ENCODE data around the gene CHRNA5. TPM values are rescaled to one million over a fixed set of nuclear protein-coding genes. Genes with fewer than 3 reads are reported as not detected.

The CHRNA5 gene
- total RNA-seq, 1 donor from 2014 or later = 2.2 TPM

DNA sequence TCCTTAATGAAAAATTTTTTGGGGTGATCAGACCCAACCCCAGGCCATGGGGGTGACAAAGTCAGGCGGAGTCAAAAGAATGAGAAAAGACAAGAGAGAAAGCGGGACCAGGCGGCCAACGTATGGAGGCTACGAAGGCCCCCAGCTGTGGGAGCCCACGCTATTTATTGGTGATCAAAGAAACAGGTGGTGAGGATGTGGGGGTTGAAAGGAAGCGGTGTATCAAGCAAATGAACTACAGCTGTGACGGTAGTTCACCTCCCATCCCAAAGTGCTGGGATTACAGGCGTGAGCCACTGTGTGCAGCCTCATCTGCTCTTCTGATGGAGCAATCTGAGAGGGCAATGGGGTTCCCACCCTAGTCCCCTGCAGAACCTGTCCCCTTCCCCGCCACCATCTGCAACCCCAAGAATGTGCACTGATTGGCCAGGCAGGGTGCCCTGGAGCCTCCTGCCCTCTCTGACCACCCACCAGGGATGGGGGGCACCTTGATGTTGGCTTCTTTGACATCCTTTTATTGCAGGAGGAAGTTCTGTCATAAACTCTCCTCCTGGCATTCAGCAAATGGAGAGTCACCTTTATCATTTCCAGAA, 56.6 kb downstream of the CHRNA5 start:
- TF ChIP-seq, protein P1, sequence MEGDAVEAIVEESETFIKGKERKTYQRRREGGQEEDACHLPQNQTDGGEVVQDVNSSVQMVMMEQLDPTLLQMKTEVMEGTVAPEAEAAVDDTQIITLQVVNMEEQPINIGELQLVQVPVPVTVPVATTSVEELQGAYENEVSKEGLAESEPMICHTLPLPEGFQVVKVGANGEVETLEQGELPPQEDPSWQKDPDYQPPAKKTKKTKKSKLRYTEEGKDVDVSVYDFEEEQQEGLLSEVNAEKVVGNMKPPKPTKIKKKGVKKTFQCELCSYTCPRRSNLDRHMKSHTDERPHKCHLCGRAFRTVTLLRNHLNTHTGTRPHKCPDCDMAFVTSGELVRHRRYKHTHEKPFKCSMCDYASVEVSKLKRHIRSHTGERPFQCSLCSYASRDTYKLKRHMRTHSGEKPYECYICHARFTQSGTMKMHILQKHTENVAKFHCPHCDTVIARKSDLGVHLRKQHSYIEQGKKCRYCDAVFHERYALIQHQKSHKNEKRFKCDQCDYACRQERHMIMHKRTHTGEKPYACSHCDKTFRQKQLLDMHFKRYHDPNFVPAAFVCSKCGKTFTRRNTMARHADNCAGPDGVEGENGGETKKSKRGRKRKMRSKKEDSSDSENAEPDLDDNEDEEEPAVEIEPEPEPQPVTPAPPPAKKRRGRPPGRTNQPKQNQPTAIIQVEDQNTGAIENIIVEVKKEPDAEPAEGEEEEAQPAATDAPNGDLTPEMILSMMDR (IDR thresholded peaks at IDR 0.05; ENCODE audit: borderline replicate concordance) = no peak
- no peak overlapping the region for H3K4me3 ChIP-seq
- intact Hi-C loops (cut with micrococcal nuclease) = no loop called here
- H3K36me3 ChIP-seq = no peaks in the 10 kb centered on the region
- H3K27me3 ChIP-seq (ENCODE audit: low read depth) = peaks cover 78% of the 10 kb centered on the region
- peaks cover 24% of the 10 kb centered on the region for H3K4me1 ChIP-seq
- H3K27ac ChIP-seq (replicated peaks) = no peak overlapping the region
- DNase-seq = no peak
- no peaks in the 10 kb centered on the region for H3K9me3 ChIP-seq (replicated peaks)

DNA sequence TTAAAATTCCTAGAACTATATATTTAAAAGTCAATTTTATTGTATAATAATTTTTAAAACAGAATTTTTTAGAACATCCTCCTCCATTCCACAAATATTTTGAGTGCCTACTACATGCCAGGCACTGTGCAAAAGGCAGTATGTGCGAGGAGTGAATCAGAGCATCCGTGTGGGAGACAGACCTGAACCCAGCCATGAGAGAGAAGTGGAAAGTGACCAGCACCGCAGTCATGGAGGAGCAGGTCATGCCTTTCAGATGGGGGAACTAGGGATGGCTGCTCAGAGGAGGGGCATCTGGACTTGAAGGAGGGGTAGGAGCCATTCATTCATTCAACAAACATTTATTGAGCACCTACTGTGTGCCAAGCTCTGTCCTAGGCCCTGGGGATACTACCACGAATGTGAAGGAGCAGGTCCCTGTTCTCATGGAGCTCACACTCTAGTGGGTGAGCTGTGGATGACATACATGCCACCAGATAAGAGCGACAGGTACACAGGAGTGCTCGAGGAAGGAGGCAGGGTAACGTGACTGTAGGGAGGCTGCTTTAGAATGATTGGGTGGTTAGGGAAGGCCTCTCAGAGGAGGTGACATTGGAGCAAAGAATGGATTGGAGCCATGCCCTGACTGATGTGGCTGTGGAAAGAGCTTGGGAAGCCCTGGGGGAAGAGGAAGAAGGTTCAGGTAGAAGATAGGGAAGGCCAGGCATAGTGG, 58.6 kb downstream of the CHRNA5 start:
- TF ChIP-seq, protein P1 (IDR thresholded peaks at IDR 0.05; ENCODE audit: borderline replicate concordance) = no peak
- Histone ChIP-seq H3K27me3 (ENCODE audit: low read depth) (peaks cover 93% of the 10 kb centered on the region), H3K36me3 (no peaks in the 10 kb centered on the region), H3K9me3 (replicated peaks) (no peaks in the 10 kb centered on the region), H3K4me1 (peaks cover 19% of the 10 kb centered on the region), H3K27ac (replicated peaks) (no peak overlapping the region), H3K4me3 (no peak overlapping the region)
- intact Hi-C loops (cut with micrococcal nuclease) = no loop called here
- no peak for DNase-seq

DNA sequence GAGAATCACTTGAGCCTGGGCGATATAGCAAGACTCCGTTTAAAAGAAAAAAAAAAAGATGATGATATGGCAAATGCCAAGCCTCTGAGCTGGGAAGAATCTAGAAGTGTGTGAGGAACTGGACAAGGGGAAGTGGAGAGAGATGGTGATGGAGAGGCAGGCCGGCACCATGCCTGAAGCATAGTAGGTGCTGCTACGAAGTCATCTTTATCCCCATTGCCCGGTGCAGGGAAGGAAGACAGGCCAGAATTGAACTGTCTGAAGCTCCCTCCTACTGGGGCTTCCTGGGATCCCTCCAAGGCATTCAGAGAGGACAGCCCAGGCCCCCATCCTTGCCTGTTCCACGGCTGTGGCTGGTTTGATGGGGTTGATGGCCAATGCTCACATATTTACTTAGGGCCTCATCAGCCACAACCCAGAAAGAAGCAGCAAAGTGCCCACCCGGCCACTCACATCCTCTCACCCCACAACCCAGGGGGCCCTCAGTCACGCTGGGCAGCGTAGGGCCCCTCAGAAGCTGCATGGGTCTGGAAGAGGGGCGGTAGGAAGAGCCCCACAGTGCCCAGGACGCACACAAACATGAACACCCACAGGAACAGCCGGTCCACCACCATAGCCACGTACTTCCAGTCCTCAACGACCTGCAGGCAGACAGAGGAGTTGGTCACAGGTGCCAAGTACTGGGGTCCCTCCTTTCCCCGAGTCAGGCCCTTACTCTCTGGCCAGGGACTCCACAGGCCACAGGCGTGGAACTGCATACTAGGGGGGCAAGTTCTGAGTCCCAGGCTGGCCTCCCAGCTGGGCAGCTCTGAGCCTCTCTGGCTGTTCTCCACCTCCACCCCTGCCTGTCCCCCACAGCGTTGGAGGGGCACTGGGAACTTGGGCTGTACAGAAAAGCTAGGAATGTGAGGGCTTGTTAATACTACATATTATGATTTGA, 59.6 kb downstream of the CHRNA5 start:
- Histone ChIP-seq H3K27ac (replicated peaks) (no peak overlapping the region), H3K4me3 (no peak overlapping the region), H3K9me3 (replicated peaks) (no peaks in the 10 kb centered on the region), H3K36me3 (no peaks in the 10 kb centered on the region), H3K4me1 (peaks cover 12% of the 10 kb centered on the region), H3K27me3 (ENCODE audit: low read depth) (peaks cover 93% of the 10 kb centered on the region)
- TF ChIP-seq, protein P1 (IDR thresholded peaks at IDR 0.05; ENCODE audit: borderline replicate concordance) = no peak
- intact Hi-C loops (cut with micrococcal nuclease) = no loop called here
- DNase-seq = no peak

DNA sequence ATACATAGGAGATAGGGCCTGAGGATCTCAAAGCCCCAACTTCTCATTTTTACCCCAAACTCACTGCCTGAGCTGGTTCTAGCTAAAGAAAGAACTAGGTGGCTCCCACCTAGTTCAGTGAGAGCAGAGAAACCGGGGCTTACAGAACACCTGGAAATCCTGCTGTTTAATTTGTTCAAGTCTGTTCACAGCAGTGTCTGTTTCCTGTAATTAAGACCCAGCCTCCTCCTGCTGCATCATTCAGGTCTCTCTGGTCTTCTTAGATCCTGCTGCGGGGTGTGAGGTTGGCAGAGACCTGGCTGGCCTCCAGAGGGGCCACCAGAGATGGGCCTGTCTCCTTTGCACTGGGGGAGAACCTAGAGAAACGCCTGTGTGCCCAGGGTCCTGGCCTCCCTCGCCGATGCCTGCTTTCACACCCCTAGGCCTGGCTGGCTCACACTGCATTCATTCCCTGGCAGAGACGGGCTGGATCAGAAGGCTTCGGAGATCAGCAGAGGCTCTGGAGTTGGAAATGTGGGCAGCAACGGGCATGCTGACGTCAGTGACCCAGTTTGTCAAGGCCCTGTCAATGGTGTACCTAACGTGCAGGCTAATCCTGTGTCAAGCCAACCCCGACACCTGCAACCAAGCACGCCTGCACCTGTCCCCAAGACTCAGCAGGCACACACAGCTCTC, 60.4 kb downstream of the CHRNA5 start:
- no peaks in the 10 kb centered on the region for H3K9me3 ChIP-seq (replicated peaks)
- peaks cover 85% of the 10 kb centered on the region for H3K27me3 ChIP-seq (ENCODE audit: low read depth)
- no peak overlapping the region for H3K27ac ChIP-seq (replicated peaks)
- H3K36me3 ChIP-seq = no peaks in the 10 kb centered on the region
- no peak overlapping the region for H3K4me3 ChIP-seq
- TF ChIP-seq, protein P1 (IDR thresholded peaks at IDR 0.05; ENCODE audit: borderline replicate concordance) = no peak
- intact Hi-C loops (cut with micrococcal nuclease) = no loop called here
- H3K4me1 ChIP-seq = peaks cover 4% of the 10 kb centered on the region
- DNase-seq = no peak

DNA sequence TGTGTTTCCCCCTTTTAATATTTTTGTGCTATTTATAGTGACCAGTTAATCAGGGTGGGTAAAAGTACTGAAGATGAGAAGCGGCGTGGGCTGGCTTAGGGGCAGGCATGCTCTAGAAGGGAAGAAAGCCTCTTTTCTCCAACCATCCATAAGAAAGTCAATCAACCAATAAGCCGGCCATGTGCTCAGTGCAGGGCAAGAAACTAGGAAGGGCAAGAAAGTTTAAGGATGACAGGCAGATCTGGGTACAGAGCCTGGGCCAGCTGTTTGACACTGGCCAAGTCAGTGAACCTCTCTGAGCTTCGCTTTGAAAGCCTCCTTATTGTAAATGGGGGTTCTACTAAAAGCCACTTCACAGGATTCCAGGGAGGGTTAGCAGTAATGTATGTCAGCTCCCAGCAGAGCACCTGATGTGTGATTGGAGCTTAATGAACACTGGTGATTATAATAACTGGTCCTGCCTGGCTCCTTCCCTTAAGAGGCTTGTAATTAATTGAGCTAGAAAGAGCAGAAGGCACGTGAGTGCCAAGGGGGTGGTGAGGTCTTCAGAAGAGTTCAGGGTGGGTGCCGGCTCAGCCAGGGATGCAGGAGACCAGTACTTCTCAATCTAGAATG, 61.2 kb downstream of the CHRNA5 start:
- no peak overlapping the region for H3K4me3 ChIP-seq
- intact Hi-C loops (cut with micrococcal nuclease) = no loop called here
- peaks cover 77% of the 10 kb centered on the region for H3K27me3 ChIP-seq (ENCODE audit: low read depth)
- H3K9me3 ChIP-seq (replicated peaks) = no peaks in the 10 kb centered on the region
- H3K4me1 ChIP-seq = no peaks in the 10 kb centered on the region
- TF ChIP-seq, protein P1 (IDR thresholded peaks at IDR 0.05; ENCODE audit: borderline replicate concordance) = no peak
- no peak for DNase-seq
- no peak overlapping the region for H3K27ac ChIP-seq (replicated peaks)
- no peaks in the 10 kb centered on the region for H3K36me3 ChIP-seq
